Measurements from ENCODE around the gene BBS9. TPM values are rescaled to one million over a fixed set of nuclear protein-coding genes. Genes with fewer than 3 reads are reported as not detected.
A peak's percentile ranks its signal among the peaks of the same experiment; 100 is the strongest.

Gene BBS9
- total and polyA plus RNA-seq, 2 donors from 2014 or later, result 9.0 to 23.4 TPM

GRCh38 chr7:33581236-33581635 is 451.9 kb downstream of the BBS9 start:
- no peak overlapping the region for H3K9ac ChIP-seq (ENCODE audit: low read length in 3 of 3)
- no peak overlapping the region for H3K4me3 ChIP-seq (ENCODE audit: low read length in 3 of 3)
- no peaks in the 10 kb centered on the region for H3K27me3 ChIP-seq (ENCODE audit: control insufficient read depth, insufficient read depth, low read length)
- no peak overlapping the region for H3K27ac ChIP-seq (ENCODE audit: low read depth in 2 of 2, low read length in 2 of 2)
- no peaks in the 10 kb centered on the region for H3K9me3 ChIP-seq (ENCODE audit: control insufficient read depth in 2 of 3, insufficient read depth in 1 of 3, low read length in 3 of 3)
- TF ChIP-seq CTCF (IDR thresholded peaks at IDR 0.05; ENCODE audit: borderline replicate concordance, extremely low read depth, insufficient read depth), result no peak
- DNase-seq, result peak in 2 of 5 donors; percentile 42 to 57
- no peak for FAIRE-seq
- intact Hi-C loops (cut with DNase I), result no loop called here
- no peaks in the 10 kb centered on the region for H3K4me1 ChIP-seq (ENCODE audit: control insufficient read depth in 2 of 3, insufficient read depth in 2 of 3, low read depth in 1 of 3, low read length in 3 of 3)
- no peaks in the 10 kb centered on the region for H3K36me3 ChIP-seq (ENCODE audit: control insufficient read depth in 2 of 3, insufficient read depth in 3 of 3, low read length in 3 of 3)

GRCh38 chr7:33582104-33582503 is 452.7 kb downstream of the BBS9 start:
- intact Hi-C loops (cut with DNase I), result no loop called here
- Histone ChIP-seq H3K4me3 (ENCODE audit: low read length in 3 of 3) (no peak overlapping the region), H3K27ac (ENCODE audit: low read depth in 2 of 2, low read length in 2 of 2) (no peak overlapping the region), H3K36me3 (ENCODE audit: control insufficient read depth in 2 of 3, insufficient read depth in 3 of 3, low read length in 3 of 3) (no peaks in the 10 kb centered on the region), H3K9me3 (ENCODE audit: control insufficient read depth in 2 of 3, insufficient read depth in 1 of 3, low read length in 3 of 3) (no peaks in the 10 kb centered on the region), H3K27me3 (ENCODE audit: control insufficient read depth, insufficient read depth, low read length) (no peaks in the 10 kb centered on the region), H3K4me1 (ENCODE audit: control insufficient read depth in 2 of 3, insufficient read depth in 2 of 3, low read depth in 1 of 3, low read length in 3 of 3) (no peaks in the 10 kb centered on the region), H3K9ac (ENCODE audit: low read length in 3 of 3) (no peak overlapping the region)
- FAIRE-seq (no peak), DNase-seq (no peak)
- no peak for TF ChIP-seq CTCF (IDR thresholded peaks at IDR 0.05; ENCODE audit: borderline replicate concordance, extremely low read depth, insufficient read depth)

GRCh38 chr7:33582533-33582932 is 453.2 kb downstream of the BBS9 start:
- Histone ChIP-seq H3K4me1 (ENCODE audit: control insufficient read depth in 2 of 3, insufficient read depth in 2 of 3, low read depth in 1 of 3, low read length in 3 of 3) (no peaks in the 10 kb centered on the region), H3K27ac (ENCODE audit: low read depth in 2 of 2, low read length in 2 of 2) (no peak overlapping the region), H3K36me3 (ENCODE audit: control insufficient read depth in 2 of 3, insufficient read depth in 3 of 3, low read length in 3 of 3) (no peaks in the 10 kb centered on the region), H3K9ac (ENCODE audit: low read length in 3 of 3) (no peak overlapping the region), H3K27me3 (ENCODE audit: control insufficient read depth, insufficient read depth, low read length) (no peaks in the 10 kb centered on the region), H3K4me3 (ENCODE audit: low read length in 3 of 3) (no peak overlapping the region), H3K9me3 (ENCODE audit: control insufficient read depth in 2 of 3, insufficient read depth in 1 of 3, low read length in 3 of 3) (no peaks in the 10 kb centered on the region)
- FAIRE-seq (no peak), DNase-seq (no peak)
- intact Hi-C loops (cut with DNase I), result no loop called here
- no peak for TF ChIP-seq CTCF (IDR thresholded peaks at IDR 0.05; ENCODE audit: borderline replicate concordance, extremely low read depth, insufficient read depth)

- H3K4me3 ChIP-seq (ENCODE audit: low read length in 3 of 3), result no peak overlapping the region
- H3K36me3 ChIP-seq (ENCODE audit: control insufficient read depth in 2 of 3, insufficient read depth in 3 of 3, low read length in 3 of 3), result no peaks in the 10 kb centered on the region
- no peak overlapping the region for H3K27ac ChIP-seq (ENCODE audit: low read depth in 2 of 2, low read length in 2 of 2)
- H3K27me3 ChIP-seq (ENCODE audit: control insufficient read depth, insufficient read depth, low read length), result no peaks in the 10 kb centered on the region
- TF ChIP-seq CTCF (IDR thresholded peaks at IDR 0.05; ENCODE audit: borderline replicate concordance, extremely low read depth, insufficient read depth), result no peak
- no peaks in the 10 kb centered on the region for H3K4me1 ChIP-seq (ENCODE audit: control insufficient read depth in 2 of 3, insufficient read depth in 2 of 3, low read depth in 1 of 3, low read length in 3 of 3)
- no peak overlapping the region for H3K9ac ChIP-seq (ENCODE audit: low read length in 3 of 3)
- intact Hi-C loops (cut with DNase I), result no loop called here
- no peak for DNase-seq
- no peak for FAIRE-seq
- H3K9me3 ChIP-seq (ENCODE audit: control insufficient read depth in 2 of 3, insufficient read depth in 1 of 3, low read length in 3 of 3), result no peaks in the 10 kb centered on the region
Measured at GRCh38 chr7:33589911-33590310, 460.5 kb downstream of the BBS9 start.

Measured in kidney (tissue), 14 donors.